ENCODE data around the gene PGM2L1.

The PGM2L1 gene

GRCh38 chr11:74322667-74323066 lies 75.6 kb downstream of the PGM2L1 start:
- TF ChIP-seq SIN3A (IDR thresholded peaks at IDR 0.05; ENCODE audit: borderline replicate concordance, insufficient read depth, low read length): no peak
- TF ChIP-seq TAF1 (IDR thresholded peaks at IDR 0.05; ENCODE audit: borderline replicate concordance, insufficient read depth, low read length): no peak
- TF ChIP-seq, protein P1, sequence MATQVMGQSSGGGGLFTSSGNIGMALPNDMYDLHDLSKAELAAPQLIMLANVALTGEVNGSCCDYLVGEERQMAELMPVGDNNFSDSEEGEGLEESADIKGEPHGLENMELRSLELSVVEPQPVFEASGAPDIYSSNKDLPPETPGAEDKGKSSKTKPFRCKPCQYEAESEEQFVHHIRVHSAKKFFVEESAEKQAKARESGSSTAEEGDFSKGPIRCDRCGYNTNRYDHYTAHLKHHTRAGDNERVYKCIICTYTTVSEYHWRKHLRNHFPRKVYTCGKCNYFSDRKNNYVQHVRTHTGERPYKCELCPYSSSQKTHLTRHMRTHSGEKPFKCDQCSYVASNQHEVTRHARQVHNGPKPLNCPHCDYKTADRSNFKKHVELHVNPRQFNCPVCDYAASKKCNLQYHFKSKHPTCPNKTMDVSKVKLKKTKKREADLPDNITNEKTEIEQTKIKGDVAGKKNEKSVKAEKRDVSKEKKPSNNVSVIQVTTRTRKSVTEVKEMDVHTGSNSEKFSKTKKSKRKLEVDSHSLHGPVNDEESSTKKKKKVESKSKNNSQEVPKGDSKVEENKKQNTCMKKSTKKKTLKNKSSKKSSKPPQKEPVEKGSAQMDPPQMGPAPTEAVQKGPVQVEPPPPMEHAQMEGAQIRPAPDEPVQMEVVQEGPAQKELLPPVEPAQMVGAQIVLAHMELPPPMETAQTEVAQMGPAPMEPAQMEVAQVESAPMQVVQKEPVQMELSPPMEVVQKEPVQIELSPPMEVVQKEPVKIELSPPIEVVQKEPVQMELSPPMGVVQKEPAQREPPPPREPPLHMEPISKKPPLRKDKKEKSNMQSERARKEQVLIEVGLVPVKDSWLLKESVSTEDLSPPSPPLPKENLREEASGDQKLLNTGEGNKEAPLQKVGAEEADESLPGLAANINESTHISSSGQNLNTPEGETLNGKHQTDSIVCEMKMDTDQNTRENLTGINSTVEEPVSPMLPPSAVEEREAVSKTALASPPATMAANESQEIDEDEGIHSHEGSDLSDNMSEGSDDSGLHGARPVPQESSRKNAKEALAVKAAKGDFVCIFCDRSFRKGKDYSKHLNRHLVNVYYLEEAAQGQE (IDR thresholded peaks at IDR 0.05; ENCODE audit: insufficient read depth in 1 of 2, low read depth in 2 of 2, low read length in 2 of 2): no peak
- TF ChIP-seq FOXP2 (optimal IDR thresholded peaks at IDR 0.05; ENCODE audit: borderline replicate concordance, extremely low read depth, extremely low read length, insufficient read depth): no peak
- TF ChIP-seq POLR2AphosphoS5 (IDR thresholded peaks at IDR 0.05; ENCODE audit: low read depth, low read length): no peak

DNA sequence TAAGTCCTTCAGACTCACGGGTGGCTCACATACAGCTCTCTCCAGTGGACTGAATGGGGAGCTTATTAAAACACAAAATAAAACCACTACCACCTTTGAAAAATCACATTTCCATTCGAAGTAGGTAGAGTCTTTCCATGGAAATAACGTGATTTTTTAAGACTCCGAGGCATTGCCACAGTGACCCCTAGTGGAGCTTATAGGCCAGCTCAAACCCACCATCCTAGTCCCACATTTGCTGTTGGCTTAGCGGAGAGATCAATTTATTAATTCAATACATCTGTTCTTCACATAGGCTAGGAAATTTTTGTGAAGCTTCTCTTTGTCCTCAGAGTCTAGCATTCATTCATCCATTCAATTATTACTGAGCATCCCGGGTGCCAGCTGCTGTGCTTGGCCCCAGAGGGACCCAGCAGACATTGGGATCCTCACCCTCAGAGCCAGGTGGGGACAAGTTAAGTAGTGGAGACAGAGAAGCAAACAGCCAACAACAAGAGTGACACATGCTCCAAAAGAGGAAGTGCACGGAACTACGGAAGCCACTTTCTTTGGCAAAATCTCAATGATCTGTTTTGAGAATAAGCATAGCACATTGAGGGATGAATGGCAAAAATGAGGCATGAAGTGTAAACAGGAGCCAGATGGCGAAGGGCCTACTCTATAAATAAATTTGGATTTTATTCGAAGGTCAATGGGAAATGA lies 76.6 kb downstream of the PGM2L1 start:
- TF ChIP-seq, protein P1 (IDR thresholded peaks at IDR 0.05; ENCODE audit: insufficient read depth in 1 of 2, low read depth in 2 of 2, low read length in 2 of 2): no peak
- TF ChIP-seq SIN3A (IDR thresholded peaks at IDR 0.05; ENCODE audit: borderline replicate concordance, insufficient read depth, low read length): peak; percentile 51; the same call in 1 of the 2 replicates
- TF ChIP-seq FOXP2 (optimal IDR thresholded peaks at IDR 0.05; ENCODE audit: borderline replicate concordance, extremely low read depth, extremely low read length, insufficient read depth): peak; percentile 32

- TF ChIP-seq TAF1 (IDR thresholded peaks at IDR 0.05; ENCODE audit: borderline replicate concordance, insufficient read depth, low read length): no peak
- TF ChIP-seq POLR2AphosphoS5 (IDR thresholded peaks at IDR 0.05; ENCODE audit: low read depth, low read length): no peak
- no peak for TF ChIP-seq FOXP2 (optimal IDR thresholded peaks at IDR 0.05; ENCODE audit: borderline replicate concordance, extremely low read depth, extremely low read length, insufficient read depth)
- TF ChIP-seq, protein P1 (IDR thresholded peaks at IDR 0.05; ENCODE audit: insufficient read depth in 1 of 2, low read depth in 2 of 2, low read length in 2 of 2): no peak
Observed at GRCh38 chr11:74320538-74320937, 77.7 kb downstream of the PGM2L1 start.

GRCh38 chr11:74319139-74319816 lies 79.0 kb downstream of the PGM2L1 start:
- TF ChIP-seq FOXP2 (optimal IDR thresholded peaks at IDR 0.05; ENCODE audit: borderline replicate concordance, extremely low read depth, extremely low read length, insufficient read depth) (no peak), TAF1 (IDR thresholded peaks at IDR 0.05; ENCODE audit: borderline replicate concordance, insufficient read depth, low read length) (no peak), POLR2AphosphoS5 (IDR thresholded peaks at IDR 0.05; ENCODE audit: low read depth, low read length) (no peak), SIN3A (IDR thresholded peaks at IDR 0.05; ENCODE audit: borderline replicate concordance, insufficient read depth, low read length) (no peak)
- TF ChIP-seq, protein P1 (IDR thresholded peaks at IDR 0.05; ENCODE audit: insufficient read depth in 1 of 2, low read depth in 2 of 2, low read length in 2 of 2): no peak
